ENCODE data around the gene SPRING1. TPM values are rescaled to one million over a fixed set of nuclear protein-coding genes. Genes with fewer than 3 reads are reported as not detected.
A peak's percentile ranks its signal among the peaks of the same experiment; 100 is the strongest.

The SPRING1 gene
- total and polyA plus RNA-seq, 2 of the 13 experiments (the other 11 are each of a cell fraction or from before 2014, with no cell fraction given), result 20.0 to 51.8 TPM

DNA sequence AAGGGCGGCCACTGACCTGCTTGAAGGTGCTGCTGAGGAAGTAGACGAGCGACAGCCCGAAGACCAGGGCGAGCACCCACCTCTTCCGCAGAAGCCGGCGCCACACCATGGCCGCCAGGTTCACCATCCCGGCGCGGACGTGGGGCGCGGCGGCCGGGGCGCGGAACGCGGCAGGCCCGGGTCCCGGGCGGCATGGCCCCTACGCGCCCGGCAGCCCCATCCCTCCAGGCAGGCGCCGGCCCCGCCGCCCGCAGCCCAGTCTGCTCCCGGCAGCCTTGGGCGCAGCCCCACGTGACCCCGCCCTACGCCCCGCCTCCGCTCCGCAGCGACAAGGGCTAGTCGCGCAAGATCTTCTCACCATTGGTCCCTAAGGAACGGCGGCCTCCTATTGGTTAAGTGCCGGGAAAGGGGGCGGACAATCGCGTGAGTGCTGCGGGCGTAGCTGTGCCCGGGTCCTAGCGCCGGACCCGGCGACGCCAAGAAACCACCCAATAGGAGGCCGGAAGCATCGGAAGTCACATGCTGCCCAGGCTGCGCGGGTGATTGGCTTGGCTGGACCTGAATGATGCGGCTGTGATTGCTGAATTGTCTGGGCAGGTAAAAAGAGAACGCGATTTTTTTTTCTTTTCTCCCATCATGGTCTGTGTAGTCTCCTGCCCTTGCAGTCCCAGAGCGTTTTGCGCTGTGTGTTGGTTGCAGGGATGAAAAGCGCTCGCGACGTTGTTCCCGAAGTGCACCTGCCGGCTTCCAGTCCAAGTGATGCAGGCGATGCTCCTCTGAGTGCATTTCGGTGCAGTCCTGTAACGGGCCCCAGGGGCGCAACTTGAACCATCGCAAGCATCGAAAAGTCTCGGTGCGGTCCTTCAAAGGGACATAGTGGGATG is at the start of gene SPRING1, which contains the start of gene RNFT2 (continued):
- TF ChIP-seq CBX1 (IDR thresholded peaks at IDR 0.05; ENCODE audit: low read depth), result peak; percentile 47
- TF ChIP-seq TCF12 (IDR thresholded peaks at IDR 0.05), result no peak
- no peak for TF ChIP-seq TCF12 (CRISPR knock-in tag; IDR thresholded peaks at IDR 0.05)
- TF ChIP-seq RFX3 (CRISPR knock-in tag; IDR thresholded peaks at IDR 0.05), result no peak
- TF ChIP-seq ZBTB21 (CRISPR knock-in tag; IDR thresholded peaks at IDR 0.05), result no peak
- TF ChIP-seq RCOR2 (CRISPR knock-in tag; IDR thresholded peaks at IDR 0.05), result no peak
- TF ChIP-seq, protein P1, sequence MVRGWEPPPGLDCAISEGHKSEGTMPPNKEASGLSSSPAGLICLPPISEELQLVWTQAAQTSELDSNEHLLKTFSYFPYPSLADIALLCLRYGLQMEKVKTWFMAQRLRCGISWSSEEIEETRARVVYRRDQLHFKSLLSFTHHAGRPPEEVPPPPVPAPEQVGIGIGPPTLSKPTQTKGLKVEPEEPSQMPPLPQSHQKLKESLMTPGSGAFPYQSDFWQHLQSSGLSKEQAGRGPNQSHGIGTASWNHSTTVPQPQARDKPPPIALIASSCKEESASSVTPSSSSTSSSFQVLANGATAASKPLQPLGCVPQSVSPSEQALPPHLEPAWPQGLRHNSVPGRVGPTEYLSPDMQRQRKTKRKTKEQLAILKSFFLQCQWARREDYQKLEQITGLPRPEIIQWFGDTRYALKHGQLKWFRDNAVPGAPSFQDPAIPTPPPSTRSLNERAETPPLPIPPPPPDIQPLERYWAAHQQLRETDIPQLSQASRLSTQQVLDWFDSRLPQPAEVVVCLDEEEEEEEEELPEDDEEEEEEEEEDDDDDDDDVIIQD (CRISPR knock-in tag; IDR thresholded peaks at IDR 0.05; ENCODE audit: low read depth), result peak; percentile 97
- peak; percentile 78; the same call in 1 of the 2 replicates for TF ChIP-seq ZZZ3 (CRISPR knock-in tag; IDR thresholded peaks at IDR 0.05; ENCODE audit: borderline replicate concordance)
- peak; percentile 59; the same call in 1 of the 2 replicates for TF ChIP-seq FOSL2 (CRISPR knock-in tag; IDR thresholded peaks at IDR 0.05)
- TF ChIP-seq ZNF83 (CRISPR knock-in tag; IDR thresholded peaks at IDR 0.05; ENCODE audit: borderline replicate concordance), result no peak
- TF ChIP-seq, protein P2, sequence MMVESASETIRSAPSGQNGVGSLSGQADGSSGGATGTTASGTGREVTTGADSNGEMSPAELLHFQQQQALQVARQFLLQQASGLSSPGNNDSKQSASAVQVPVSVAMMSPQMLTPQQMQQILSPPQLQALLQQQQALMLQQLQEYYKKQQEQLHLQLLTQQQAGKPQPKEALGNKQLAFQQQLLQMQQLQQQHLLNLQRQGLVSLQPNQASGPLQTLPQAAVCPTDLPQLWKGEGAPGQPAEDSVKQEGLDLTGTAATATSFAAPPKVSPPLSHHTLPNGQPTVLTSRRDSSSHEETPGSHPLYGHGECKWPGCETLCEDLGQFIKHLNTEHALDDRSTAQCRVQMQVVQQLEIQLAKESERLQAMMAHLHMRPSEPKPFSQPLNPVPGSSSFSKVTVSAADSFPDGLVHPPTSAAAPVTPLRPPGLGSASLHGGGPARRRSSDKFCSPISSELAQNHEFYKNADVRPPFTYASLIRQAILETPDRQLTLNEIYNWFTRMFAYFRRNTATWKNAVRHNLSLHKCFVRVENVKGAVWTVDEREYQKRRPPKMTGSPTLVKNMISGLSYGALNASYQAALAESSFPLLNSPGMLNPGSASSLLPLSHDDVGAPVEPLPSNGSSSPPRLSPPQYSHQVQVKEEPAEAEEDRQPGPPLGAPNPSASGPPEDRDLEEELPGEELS (CRISPR knock-in tag; IDR thresholded peaks at IDR 0.05), result 0 out of 2 replicates have a peak, but pooled peaks have one; percentile 33
- peak; percentile 86 for TF ChIP-seq PHF20 (CRISPR knock-in tag; IDR thresholded peaks at IDR 0.05)
- TF ChIP-seq, protein P3, sequence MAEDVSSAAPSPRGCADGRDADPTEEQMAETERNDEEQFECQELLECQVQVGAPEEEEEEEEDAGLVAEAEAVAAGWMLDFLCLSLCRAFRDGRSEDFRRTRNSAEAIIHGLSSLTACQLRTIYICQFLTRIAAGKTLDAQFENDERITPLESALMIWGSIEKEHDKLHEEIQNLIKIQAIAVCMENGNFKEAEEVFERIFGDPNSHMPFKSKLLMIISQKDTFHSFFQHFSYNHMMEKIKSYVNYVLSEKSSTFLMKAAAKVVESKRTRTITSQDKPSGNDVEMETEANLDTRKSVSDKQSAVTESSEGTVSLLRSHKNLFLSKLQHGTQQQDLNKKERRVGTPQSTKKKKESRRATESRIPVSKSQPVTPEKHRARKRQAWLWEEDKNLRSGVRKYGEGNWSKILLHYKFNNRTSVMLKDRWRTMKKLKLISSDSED (CRISPR knock-in tag; IDR thresholded peaks at IDR 0.05), result no peak
- TF ChIP-seq ZNF552 (CRISPR knock-in tag; IDR thresholded peaks at IDR 0.05; ENCODE audit: borderline replicate concordance), result no peak
- TF ChIP-seq ELF1 (CRISPR knock-in tag; IDR thresholded peaks at IDR 0.05), result peak; percentile 75
- TF ChIP-seq JUN (CRISPR knock-in tag; IDR thresholded peaks at IDR 0.05), result 0 out of 2 replicates have a peak, but pooled peaks have one; percentile 56
- TF ChIP-seq U2AF1 (optimal IDR thresholded peaks at IDR 0.05; ENCODE audit: low read depth, low read length), result no peak
- peak; percentile 86; the same call in 1 of the 2 replicates for TF ChIP-seq ZSCAN21 (CRISPR knock-in tag; IDR thresholded peaks at IDR 0.05; ENCODE audit: borderline replicate concordance)
- TF ChIP-seq ZFY (CRISPR knock-in tag; IDR thresholded peaks at IDR 0.05), result peak; percentile 50
- no peak for TF ChIP-seq SOX6 (IDR thresholded peaks at IDR 0.05)
- TF ChIP-seq SOX6 (CRISPR knock-in tag; IDR thresholded peaks at IDR 0.05), result peak; percentile 73
- 0 out of 2 replicates have a peak, but pooled peaks have one; percentile 17 for TF ChIP-seq ZFP37 (CRISPR knock-in tag; IDR thresholded peaks at IDR 0.05; ENCODE audit: borderline replicate concordance)
- TF ChIP-seq ZSCAN9 (CRISPR knock-in tag; IDR thresholded peaks at IDR 0.05; ENCODE audit: borderline replicate concordance), result no peak
- no peak for TF ChIP-seq ZNF589 (CRISPR knock-in tag; conservative IDR thresholded peaks at IDR 0.05)
- TF ChIP-seq, protein P4, sequence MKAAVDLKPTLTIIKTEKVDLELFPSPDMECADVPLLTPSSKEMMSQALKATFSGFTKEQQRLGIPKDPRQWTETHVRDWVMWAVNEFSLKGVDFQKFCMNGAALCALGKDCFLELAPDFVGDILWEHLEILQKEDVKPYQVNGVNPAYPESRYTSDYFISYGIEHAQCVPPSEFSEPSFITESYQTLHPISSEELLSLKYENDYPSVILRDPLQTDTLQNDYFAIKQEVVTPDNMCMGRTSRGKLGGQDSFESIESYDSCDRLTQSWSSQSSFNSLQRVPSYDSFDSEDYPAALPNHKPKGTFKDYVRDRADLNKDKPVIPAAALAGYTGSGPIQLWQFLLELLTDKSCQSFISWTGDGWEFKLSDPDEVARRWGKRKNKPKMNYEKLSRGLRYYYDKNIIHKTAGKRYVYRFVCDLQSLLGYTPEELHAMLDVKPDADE (CRISPR knock-in tag; IDR thresholded peaks at IDR 0.05), result no peak
- TF ChIP-seq RBM39 (IDR thresholded peaks at IDR 0.05; ENCODE audit: low read depth, low read length, poor library complexity, severe bottlenecking), result peak; percentile 74

Measured in HepG2 (cell line).